NB4 (cell line): Measurements from ENCODE around the gene CBFB.

Experiments
- DNase-seq: peaks from one replicate; pipeline ENCODE4 v3.0.0; 2010; ENCODE audit warnings: low read depth
- H3K4me3 ChIP-seq: one replicate; pipeline ENCODE4 v1.5.1; 2011; ENCODE audit warnings: mild to moderate bottlenecking, low read depth, low read length, moderate library complexity
- MAX ChIP-seq: IDR thresholded peaks from 2 replicates; pipeline ENCODE4 v1.6.1; 2011; ENCODE audit warnings: low read depth, low read length
- MYC ChIP-seq: IDR thresholded peaks from 2 replicates; pipeline ENCODE4 v1.6.1; 2011; ENCODE audit warnings: low read depth, low read length
- POLR2A ChIP-seq: IDR thresholded peaks from 2 replicates; pipeline ENCODE4 v1.6.1; 2011; ENCODE audit warnings: mild to moderate bottlenecking; ENCODE audit not compliant: insufficient read length; ENCODE audit errors: extremely low read depth
- TF ChIP-seq, protein P1 (sequence below): IDR thresholded peaks from one replicate; pipeline ENCODE4 v1.5.1; 2012; ENCODE audit warnings: low read depth, low read length

Gene CBFB

DNA sequence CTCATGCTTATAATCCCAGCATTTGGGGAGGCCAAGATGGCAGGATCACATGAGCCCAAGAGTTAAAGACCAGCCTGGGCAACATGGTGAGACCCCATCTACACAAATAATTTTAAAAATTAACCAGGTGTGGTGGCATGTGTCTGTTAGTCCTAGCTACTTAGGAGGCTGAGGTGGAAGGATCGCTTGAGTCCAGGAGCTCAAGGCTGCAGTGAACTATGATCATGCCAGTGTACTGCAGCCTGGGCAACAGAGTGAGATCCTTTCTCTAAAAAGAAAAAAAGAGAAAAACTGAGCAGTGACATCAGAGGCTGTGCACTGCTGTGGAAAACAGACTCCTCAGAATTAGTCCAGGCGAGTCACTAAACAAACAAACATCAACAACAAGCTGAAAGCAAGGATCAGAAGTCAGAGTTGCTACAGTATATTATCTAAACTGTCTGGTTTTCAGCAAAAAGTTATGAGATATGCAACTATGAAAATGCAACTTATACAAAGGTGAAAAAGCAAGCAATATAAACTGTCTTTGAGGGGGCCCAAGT, 39.3 kb downstream of the CBFB start:
- no peak overlapping the region for H3K4me3 ChIP-seq
- TF ChIP-seq MAX = no peak
- TF ChIP-seq POLR2A = no peak
- no peak for TF ChIP-seq MYC
- TF ChIP-seq, protein P1, sequence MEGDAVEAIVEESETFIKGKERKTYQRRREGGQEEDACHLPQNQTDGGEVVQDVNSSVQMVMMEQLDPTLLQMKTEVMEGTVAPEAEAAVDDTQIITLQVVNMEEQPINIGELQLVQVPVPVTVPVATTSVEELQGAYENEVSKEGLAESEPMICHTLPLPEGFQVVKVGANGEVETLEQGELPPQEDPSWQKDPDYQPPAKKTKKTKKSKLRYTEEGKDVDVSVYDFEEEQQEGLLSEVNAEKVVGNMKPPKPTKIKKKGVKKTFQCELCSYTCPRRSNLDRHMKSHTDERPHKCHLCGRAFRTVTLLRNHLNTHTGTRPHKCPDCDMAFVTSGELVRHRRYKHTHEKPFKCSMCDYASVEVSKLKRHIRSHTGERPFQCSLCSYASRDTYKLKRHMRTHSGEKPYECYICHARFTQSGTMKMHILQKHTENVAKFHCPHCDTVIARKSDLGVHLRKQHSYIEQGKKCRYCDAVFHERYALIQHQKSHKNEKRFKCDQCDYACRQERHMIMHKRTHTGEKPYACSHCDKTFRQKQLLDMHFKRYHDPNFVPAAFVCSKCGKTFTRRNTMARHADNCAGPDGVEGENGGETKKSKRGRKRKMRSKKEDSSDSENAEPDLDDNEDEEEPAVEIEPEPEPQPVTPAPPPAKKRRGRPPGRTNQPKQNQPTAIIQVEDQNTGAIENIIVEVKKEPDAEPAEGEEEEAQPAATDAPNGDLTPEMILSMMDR = no peak
- no peak for DNase-seq

- DNase-seq = no peak
- TF ChIP-seq, protein P1 = no peak
- TF ChIP-seq MYC = no peak
- TF ChIP-seq POLR2A = no peak
- no peak for TF ChIP-seq MAX
- H3K4me3 ChIP-seq = no peak overlapping the region
Observed at GRCh38 chr16:67071476-67072048, 42.6 kb downstream of the CBFB start.

DNA sequence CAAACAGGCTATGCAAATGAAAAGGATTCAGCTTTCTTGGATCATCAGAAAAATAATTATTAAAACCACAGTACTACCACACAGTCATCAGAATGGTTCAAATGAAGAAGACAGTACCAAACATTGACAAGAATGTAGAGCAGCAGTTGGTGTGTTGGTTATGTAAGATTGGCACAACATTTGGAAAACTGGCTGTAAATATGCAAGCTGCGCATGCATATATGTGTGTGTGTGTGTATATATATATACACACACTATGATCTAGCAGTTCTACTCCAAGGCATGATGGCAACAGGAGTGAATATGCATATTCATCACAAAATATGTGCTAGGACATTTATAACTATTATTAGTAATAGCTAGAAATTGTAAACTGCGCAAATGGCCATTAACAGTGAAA, 46.4 kb downstream of the CBFB start:
- DNase-seq = no peak
- no peak for TF ChIP-seq POLR2A
- no peak overlapping the region for H3K4me3 ChIP-seq

GRCh38 chr16:67077871-67078270, 48.9 kb downstream of the CBFB start:
- H3K4me3 ChIP-seq = no peak overlapping the region
- DNase-seq = no peak
- TF ChIP-seq, protein P1 = no peak

- H3K4me3 ChIP-seq = no peak overlapping the region
- TF ChIP-seq MAX (no peak), POLR2A (no peak), MYC (no peak)
- TF ChIP-seq, protein P1 = no peak
- DNase-seq = no peak
Observed at GRCh38 chr16:67082100-67082499, 53.2 kb downstream of the CBFB start.

DNA sequence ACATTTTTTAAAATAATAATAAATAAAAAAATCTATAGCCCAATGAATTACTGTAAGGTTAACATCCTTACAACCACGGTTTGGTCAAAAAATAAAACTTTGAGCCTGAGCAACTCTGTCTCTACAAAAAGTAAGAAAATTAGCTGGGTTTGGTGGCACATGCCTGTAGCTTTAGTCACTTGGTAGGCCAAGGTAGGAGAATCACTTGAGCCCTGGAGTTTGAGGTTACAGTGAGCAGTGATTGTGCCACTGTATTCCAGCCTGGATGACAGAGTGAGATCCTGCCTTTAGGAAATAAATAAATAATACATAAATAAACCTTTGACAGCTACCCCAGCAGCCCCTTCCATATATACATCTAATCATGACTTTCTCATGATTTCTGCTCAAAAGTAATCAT, 53.9 kb downstream of the CBFB start:
- DNase-seq = no peak
- no peak overlapping the region for H3K4me3 ChIP-seq
- TF ChIP-seq MAX (no peak), MYC (no peak), POLR2A (no peak)
- TF ChIP-seq, protein P1 = no peak
